Measurements from ENCODE around the gene AGO1. TPM values are rescaled to one million over a fixed set of nuclear protein-coding genes. Genes with fewer than 3 reads are reported as not detected.
"Not testable (repeated sequence)": the region's sequence is repeated elsewhere in the genome, so short reads cannot be mapped to it uniquely, and the experiment has no call there.

AGO1 gene
- total RNA-seq, 1 donor from 2014 or later, result 110 TPM

- Mint-ChIP-seq H3K9me3 (ENCODE audit: low read depth) (no peaks in the 10 kb centered on the region), H3K4me1 (ENCODE audit: low read depth) (peaks cover 1% of the 10 kb centered on the region), H3K27ac (no peak overlapping the region), H3K4me3 (ENCODE audit: low read depth) (no peak overlapping the region), H3K27me3 (no peaks in the 10 kb centered on the region), H3K36me3 (ENCODE audit: insufficient read depth) (no peaks in the 10 kb centered on the region)
- no peak for DNase-seq (ENCODE audit: low spot score, unreplicated experiment)
- no peak for TF ChIP-seq CTCF (IDR thresholded peaks at IDR 0.05; ENCODE audit: unreplicated experiment)
Measured at GRCh38 chr1:35866991-35867390, 16.0 kb upstream of the AGO1 start.

GRCh38 chr1:35869245-35869950, 13.6 kb upstream of the AGO1 start:
- not testable (repeated sequence) for H3K36me3 Mint-ChIP-seq (ENCODE audit: insufficient read depth); DNase-seq (ENCODE audit: low spot score, unreplicated experiment); H3K27ac Mint-ChIP-seq; H3K27me3 Mint-ChIP-seq; H3K4me1 Mint-ChIP-seq (ENCODE audit: low read depth); H3K4me3 Mint-ChIP-seq (ENCODE audit: low read depth); H3K9me3 Mint-ChIP-seq (ENCODE audit: low read depth)

GRCh38 chr1:35870651-35871309, 12.2 kb upstream of the AGO1 start:
- Mint-ChIP-seq H3K27me3 (no peaks in the 10 kb centered on the region), H3K27ac (no peak overlapping the region), H3K4me3 (ENCODE audit: low read depth) (no peak overlapping the region), H3K36me3 (ENCODE audit: insufficient read depth) (no peaks in the 10 kb centered on the region), H3K9me3 (ENCODE audit: low read depth) (no peaks in the 10 kb centered on the region), H3K4me1 (ENCODE audit: low read depth) (no peaks in the 10 kb centered on the region)
- DNase-seq (ENCODE audit: low spot score, unreplicated experiment), result no peak
- TF ChIP-seq CTCF (IDR thresholded peaks at IDR 0.05; ENCODE audit: unreplicated experiment), result no peak

GRCh38 chr1:35873243-35873750, 9.7 kb upstream of the AGO1 start:
- no peak overlapping the region for H3K4me3 Mint-ChIP-seq (ENCODE audit: low read depth)
- H3K9me3 Mint-ChIP-seq (ENCODE audit: low read depth), result no peaks in the 10 kb centered on the region

GRCh38 chr1:35874115-35874514, 8.9 kb upstream of the AGO1 start:
- not testable (repeated sequence) for H3K27me3 Mint-ChIP-seq; H3K27ac Mint-ChIP-seq; H3K9me3 Mint-ChIP-seq (ENCODE audit: low read depth); H3K4me1 Mint-ChIP-seq (ENCODE audit: low read depth); H3K36me3 Mint-ChIP-seq (ENCODE audit: insufficient read depth); H3K4me3 Mint-ChIP-seq (ENCODE audit: low read depth); DNase-seq (ENCODE audit: low spot score, unreplicated experiment)

More at GRCh38 chr1:35873243-35873750, 9.7 kb upstream of the AGO1 start:
- TF ChIP-seq CTCF (IDR thresholded peaks at IDR 0.05; ENCODE audit: unreplicated experiment), result no peak
- no peaks in the 10 kb centered on the region for H3K27me3 Mint-ChIP-seq
- no peak overlapping the region for H3K27ac Mint-ChIP-seq
- H3K36me3 Mint-ChIP-seq (ENCODE audit: insufficient read depth), result no peaks in the 10 kb centered on the region
- no peaks in the 10 kb centered on the region for H3K4me1 Mint-ChIP-seq (ENCODE audit: low read depth)
- DNase-seq (ENCODE audit: low spot score, unreplicated experiment), result no peak

- peak; percentile 30 for DNase-seq (ENCODE audit: low spot score, unreplicated experiment)
- no peaks in the 10 kb centered on the region for H3K36me3 Mint-ChIP-seq (ENCODE audit: insufficient read depth)
- no peak overlapping the region for H3K27ac Mint-ChIP-seq
Measured at GRCh38 chr1:35876988-35877387, 6.0 kb upstream of the AGO1 start.

More at GRCh38 chr1:35876988-35877387, 6.0 kb upstream of the AGO1 start:
- Mint-ChIP-seq H3K4me3 (ENCODE audit: low read depth) (no peak overlapping the region), H3K4me1 (ENCODE audit: low read depth) (no peaks in the 10 kb centered on the region), H3K27me3 (peaks cover 1% of the 10 kb centered on the region), H3K9me3 (ENCODE audit: low read depth) (no peaks in the 10 kb centered on the region)
- TF ChIP-seq CTCF (IDR thresholded peaks at IDR 0.05; ENCODE audit: unreplicated experiment), result no peak

Data from progenitor cell of endocrine pancreas (in vitro differentiated cells).